ENCODE data around the gene COL12A1.

The COL12A1 gene

DNA sequence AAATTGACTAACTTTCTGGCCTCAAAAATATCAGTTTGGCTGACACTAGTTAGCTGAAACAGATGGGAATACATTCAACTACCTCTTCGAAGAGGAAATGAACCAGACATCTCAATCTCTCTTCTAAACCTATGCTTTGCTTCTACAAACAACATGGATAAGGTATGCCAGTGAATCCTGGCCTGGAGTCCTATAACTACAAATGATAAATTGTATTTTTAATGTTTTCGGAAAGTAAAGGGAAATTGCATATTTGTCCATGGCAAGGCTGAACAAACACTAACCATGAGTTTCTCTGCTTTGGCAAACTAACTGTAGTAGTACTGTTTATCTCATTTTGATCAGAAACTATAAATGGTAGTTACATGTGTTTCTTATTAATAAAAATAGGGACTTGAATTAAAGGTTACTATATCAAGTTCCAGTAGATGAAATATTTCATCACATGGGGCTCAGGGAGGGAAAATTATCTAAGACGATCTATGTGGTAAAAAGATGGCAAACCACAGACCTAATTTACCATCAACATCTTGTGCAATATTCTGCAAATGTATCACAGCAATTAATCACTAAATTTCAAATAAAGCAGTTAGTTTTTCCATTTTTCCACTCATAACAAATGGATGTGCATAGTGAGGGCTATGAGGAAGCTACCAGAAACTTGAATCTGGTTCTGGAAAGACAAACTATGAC lies 76.8 kb downstream of the COL12A1 start:
- Histone ChIP-seq H3K4me3 (ENCODE audit: low read depth in 1 of 5, low read length in 5 of 5) (no peak overlapping the region), H3K9ac (ENCODE audit: low read length in 5 of 5) (no peak overlapping the region), H3K36me3 (ENCODE audit: control insufficient read depth in 5 of 5, insufficient read depth in 5 of 5, low read length in 5 of 5) (peaks cover 18 to 66% (median 28%) of the 10 kb centered on the region in 5 donors), H3K27ac (ENCODE audit: low read depth, low read length) (peak overlapping the region; percentile 2), H3K4me1 (ENCODE audit: control insufficient read depth in 5 of 5, insufficient read depth in 5 of 5, low read length in 5 of 5) (peaks cover 0 to 2% (median 0%) of the 10 kb centered on the region in 5 donors), H3K27me3 (ENCODE audit: control insufficient read depth in 5 of 5, insufficient read depth in 4 of 5, low read length in 5 of 5) (no peaks in the 10 kb centered on the region), H3K9me3 (ENCODE audit: control insufficient read depth in 5 of 5, low read length in 5 of 5) (no peaks in the 10 kb centered on the region)

DNA sequence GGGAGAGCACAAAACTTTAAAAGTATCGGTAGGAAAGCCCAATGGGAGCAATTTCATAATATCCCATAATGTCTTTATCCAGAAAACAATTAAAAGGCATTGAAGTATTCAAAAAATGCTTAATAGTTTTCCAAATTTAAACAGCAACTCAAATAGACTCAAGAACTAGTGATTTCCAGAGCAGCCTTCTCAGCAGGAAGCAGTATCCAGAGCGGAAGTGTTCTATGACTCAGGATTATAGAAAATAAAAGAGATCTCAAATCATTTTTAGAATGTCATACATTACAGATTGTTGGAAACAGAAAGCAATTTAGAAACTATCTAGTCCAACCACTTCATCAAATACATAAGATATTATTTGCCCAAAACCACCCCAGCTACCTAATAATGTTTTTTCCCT lies 79.3 kb downstream of the COL12A1 start:
- Histone ChIP-seq H3K36me3 (ENCODE audit: control insufficient read depth in 5 of 5, insufficient read depth in 5 of 5, low read length in 5 of 5) (peaks cover 17 to 59% (median 28%) of the 10 kb centered on the region in 5 donors), H3K27me3 (ENCODE audit: control insufficient read depth in 5 of 5, insufficient read depth in 4 of 5, low read length in 5 of 5) (no peaks in the 10 kb centered on the region), H3K4me1 (ENCODE audit: control insufficient read depth in 5 of 5, insufficient read depth in 5 of 5, low read length in 5 of 5) (peaks cover 0 to 2% (median 0%) of the 10 kb centered on the region in 5 donors), H3K9ac (ENCODE audit: low read length in 5 of 5) (no peak overlapping the region), H3K4me3 (ENCODE audit: low read depth in 1 of 5, low read length in 5 of 5) (no peak overlapping the region), H3K9me3 (ENCODE audit: control insufficient read depth in 5 of 5, low read length in 5 of 5) (no peaks in the 10 kb centered on the region), H3K27ac (ENCODE audit: low read depth, low read length) (no peak overlapping the region)

DNA sequence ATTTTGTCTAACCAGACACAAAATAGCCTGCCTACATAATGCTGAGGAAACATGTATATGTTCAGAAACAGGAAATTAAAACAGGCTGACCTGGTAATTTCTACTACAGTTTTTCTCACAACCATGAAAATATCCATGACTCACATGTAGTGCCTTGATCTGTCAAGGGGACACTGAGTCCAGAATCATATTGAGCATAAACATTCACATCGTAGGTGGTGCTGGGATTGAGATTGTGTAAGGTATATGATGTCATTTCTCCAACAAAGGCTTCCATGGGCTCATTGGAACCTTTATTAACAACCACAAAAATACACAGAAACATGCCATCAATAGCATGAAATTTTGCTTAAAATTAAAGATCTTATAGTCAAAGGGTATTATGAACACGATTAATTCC lies 80.9 kb downstream of the COL12A1 start:
- no peak overlapping the region for H3K9ac ChIP-seq (ENCODE audit: low read length in 5 of 5)
- no peaks in the 10 kb centered on the region for H3K27me3 ChIP-seq (ENCODE audit: control insufficient read depth in 5 of 5, insufficient read depth in 4 of 5, low read length in 5 of 5)
- H3K4me3 ChIP-seq (ENCODE audit: low read depth in 1 of 5, low read length in 5 of 5) = no peak overlapping the region
- H3K27ac ChIP-seq (ENCODE audit: low read depth, low read length) = no peak overlapping the region
- H3K9me3 ChIP-seq (ENCODE audit: control insufficient read depth in 5 of 5, low read length in 5 of 5) = no peaks in the 10 kb centered on the region
- H3K36me3 ChIP-seq (ENCODE audit: control insufficient read depth in 5 of 5, insufficient read depth in 5 of 5, low read length in 5 of 5) = peaks cover 12 to 59% (median 25%) of the 10 kb centered on the region in 5 donors
- H3K4me1 ChIP-seq (ENCODE audit: control insufficient read depth in 5 of 5, insufficient read depth in 5 of 5, low read length in 5 of 5) = no peaks in the 10 kb centered on the region

DNA sequence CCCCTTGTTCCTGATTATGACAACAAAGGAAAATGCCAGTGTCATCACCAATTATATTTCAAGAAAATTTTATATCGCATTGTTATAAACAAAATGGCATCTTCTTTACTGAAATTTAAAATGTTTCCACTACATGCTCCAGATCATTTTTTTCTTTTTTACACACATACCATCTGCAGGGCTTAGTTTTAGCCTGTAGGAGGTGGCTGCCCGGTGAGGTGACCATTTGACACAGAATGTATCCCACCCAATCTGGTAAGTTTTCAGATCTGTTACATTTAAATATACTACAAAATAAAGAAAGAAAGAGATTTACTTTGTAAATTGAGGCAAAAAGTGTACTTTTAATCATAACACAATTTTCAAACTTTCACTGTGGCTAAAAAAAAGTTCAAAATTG lies 81.8 kb downstream of the COL12A1 start:
- H3K4me1 ChIP-seq (ENCODE audit: control insufficient read depth in 5 of 5, insufficient read depth in 5 of 5, low read length in 5 of 5) = no peaks in the 10 kb centered on the region
- no peaks in the 10 kb centered on the region for H3K27me3 ChIP-seq (ENCODE audit: control insufficient read depth in 5 of 5, insufficient read depth in 4 of 5, low read length in 5 of 5)
- H3K4me3 ChIP-seq (ENCODE audit: low read depth in 1 of 5, low read length in 5 of 5) = no peak overlapping the region
- H3K36me3 ChIP-seq (ENCODE audit: control insufficient read depth in 5 of 5, insufficient read depth in 5 of 5, low read length in 5 of 5) = peaks cover 12 to 60% (median 31%) of the 10 kb centered on the region in 5 donors
- H3K9ac ChIP-seq (ENCODE audit: low read length in 5 of 5) = no peak overlapping the region
- no peak overlapping the region for H3K27ac ChIP-seq (ENCODE audit: low read depth, low read length)
- no peaks in the 10 kb centered on the region for H3K9me3 ChIP-seq (ENCODE audit: control insufficient read depth in 5 of 5, low read length in 5 of 5)

DNA sequence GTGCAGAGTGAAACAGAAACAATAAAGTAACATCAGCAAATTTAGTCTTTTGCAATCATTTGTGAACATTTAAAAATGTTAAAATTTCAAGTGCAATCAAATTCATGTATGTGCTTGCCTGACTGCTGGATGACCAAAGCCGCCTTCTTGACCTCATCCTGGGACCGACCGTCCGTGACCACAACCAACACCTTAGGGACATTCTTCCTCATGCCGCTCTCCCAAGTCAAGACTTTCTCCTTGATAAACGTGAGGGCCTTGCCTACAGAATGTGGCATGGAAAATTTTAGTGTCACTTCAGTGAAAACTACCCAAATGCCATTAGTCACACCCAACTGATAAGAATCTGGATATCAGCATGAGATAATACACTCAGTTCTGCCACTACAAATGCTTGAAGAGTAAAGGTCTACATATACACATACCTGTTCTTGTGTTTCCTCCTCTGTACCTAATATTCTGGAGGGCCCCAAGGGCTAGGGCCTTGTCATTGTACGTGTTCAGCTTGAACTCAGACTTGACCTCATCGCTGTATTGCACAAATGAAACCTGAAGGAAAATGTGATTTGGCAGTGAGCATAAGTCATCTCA lies 86.8 kb downstream of the COL12A1 start:
- Histone ChIP-seq H3K27me3 (ENCODE audit: control insufficient read depth in 5 of 5, insufficient read depth in 4 of 5, low read length in 5 of 5) (no peaks in the 10 kb centered on the region), H3K9me3 (ENCODE audit: control insufficient read depth in 5 of 5, low read length in 5 of 5) (no peaks in the 10 kb centered on the region), H3K4me3 (ENCODE audit: low read depth in 1 of 5, low read length in 5 of 5) (no peak overlapping the region), H3K36me3 (ENCODE audit: control insufficient read depth in 5 of 5, insufficient read depth in 5 of 5, low read length in 5 of 5) (peaks cover 7 to 51% (median 27%) of the 10 kb centered on the region in 5 donors), H3K9ac (ENCODE audit: low read length in 5 of 5) (no peak overlapping the region), H3K27ac (ENCODE audit: low read depth, low read length) (no peak overlapping the region), H3K4me1 (ENCODE audit: control insufficient read depth in 5 of 5, insufficient read depth in 5 of 5, low read length in 5 of 5) (peaks cover 0 to 6% (median 0%) of the 10 kb centered on the region in 5 donors)

DNA sequence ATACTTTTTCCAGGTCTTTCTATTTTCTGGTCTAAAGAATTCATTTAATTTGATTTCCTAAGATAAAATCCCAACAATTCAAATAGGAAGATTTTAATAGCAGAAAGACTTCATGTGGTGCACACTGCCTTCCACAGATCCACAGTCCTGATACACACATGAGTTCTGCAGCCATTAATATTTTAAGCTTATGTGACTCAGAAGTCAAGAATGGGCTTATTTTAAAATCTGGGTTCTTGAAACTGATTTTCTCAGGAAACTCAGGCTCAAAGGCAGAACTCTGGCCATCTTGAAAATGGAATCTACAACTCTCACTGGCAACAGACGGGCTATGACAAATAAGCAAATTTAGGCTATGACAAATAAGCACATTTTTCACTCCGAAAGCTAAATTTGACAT lies 88.2 kb downstream of the COL12A1 start:
- Histone ChIP-seq H3K9me3 (ENCODE audit: control insufficient read depth in 5 of 5, low read length in 5 of 5) (no peaks in the 10 kb centered on the region), H3K4me3 (ENCODE audit: low read depth in 1 of 5, low read length in 5 of 5) (no peak overlapping the region), H3K27ac (ENCODE audit: low read depth, low read length) (no peak overlapping the region), H3K9ac (ENCODE audit: low read length in 5 of 5) (no peak overlapping the region), H3K27me3 (ENCODE audit: control insufficient read depth in 5 of 5, insufficient read depth in 4 of 5, low read length in 5 of 5) (no peaks in the 10 kb centered on the region), H3K36me3 (ENCODE audit: control insufficient read depth in 5 of 5, insufficient read depth in 5 of 5, low read length in 5 of 5) (peaks cover 2 to 42% (median 22%) of the 10 kb centered on the region in 5 donors), H3K4me1 (ENCODE audit: control insufficient read depth in 5 of 5, insufficient read depth in 5 of 5, low read length in 5 of 5) (peaks cover 0 to 9% (median 0%) of the 10 kb centered on the region in 5 donors)

DNA sequence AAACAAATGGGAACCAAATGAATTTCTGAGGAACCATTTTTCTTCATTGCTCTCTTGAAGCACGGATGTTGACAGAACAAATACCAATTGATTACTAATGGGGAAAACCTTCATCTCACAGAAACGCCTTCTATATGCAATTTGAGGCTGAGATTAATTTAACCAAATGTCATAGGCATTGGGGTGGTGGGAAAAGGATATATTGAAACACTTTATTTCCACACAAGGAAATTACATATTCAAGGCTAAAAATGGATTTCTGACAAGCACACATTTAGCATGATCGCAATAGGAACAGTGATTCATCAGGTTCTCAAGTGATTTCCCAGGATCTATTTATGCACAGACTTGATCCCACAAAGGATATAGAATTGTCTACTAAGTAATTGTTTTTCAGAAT lies 88.9 kb downstream of the COL12A1 start:
- Histone ChIP-seq H3K4me1 (ENCODE audit: control insufficient read depth in 5 of 5, insufficient read depth in 5 of 5, low read length in 5 of 5) (peaks cover 0 to 9% (median 0%) of the 10 kb centered on the region in 5 donors), H3K27ac (ENCODE audit: low read depth, low read length) (no peak overlapping the region), H3K9me3 (ENCODE audit: control insufficient read depth in 5 of 5, low read length in 5 of 5) (no peaks in the 10 kb centered on the region), H3K36me3 (ENCODE audit: control insufficient read depth in 5 of 5, insufficient read depth in 5 of 5, low read length in 5 of 5) (peaks cover 2 to 43% (median 21%) of the 10 kb centered on the region in 5 donors), H3K27me3 (ENCODE audit: control insufficient read depth in 5 of 5, insufficient read depth in 4 of 5, low read length in 5 of 5) (no peaks in the 10 kb centered on the region), H3K4me3 (ENCODE audit: low read depth in 1 of 5, low read length in 5 of 5) (no peak overlapping the region), H3K9ac (ENCODE audit: low read length in 5 of 5) (no peak overlapping the region)

DNA sequence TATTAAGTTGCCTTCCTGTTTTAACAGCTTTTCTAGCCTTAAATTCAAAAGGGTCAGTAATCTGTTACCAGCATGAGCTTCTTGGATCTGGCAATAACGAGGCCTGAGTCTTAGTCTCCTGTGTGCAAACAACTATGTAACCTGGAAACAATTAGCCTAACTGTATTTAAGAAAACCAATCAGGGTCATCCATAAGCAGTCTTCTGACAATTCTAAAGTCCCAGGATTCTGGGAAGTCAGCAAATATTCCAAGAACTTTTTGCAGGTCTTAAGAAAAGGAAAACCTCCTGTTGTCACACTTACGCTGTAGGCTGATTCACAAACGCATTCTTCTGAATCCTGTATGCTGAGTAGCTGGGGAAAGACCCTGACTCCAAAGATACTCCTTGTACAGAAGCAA lies 90.4 kb downstream of the COL12A1 start:
- Histone ChIP-seq H3K4me1 (ENCODE audit: control insufficient read depth in 5 of 5, insufficient read depth in 5 of 5, low read length in 5 of 5) (peaks cover 0 to 9% (median 0%) of the 10 kb centered on the region in 5 donors), H3K36me3 (ENCODE audit: control insufficient read depth in 5 of 5, insufficient read depth in 5 of 5, low read length in 5 of 5) (peaks cover 2 to 47% (median 21%) of the 10 kb centered on the region in 5 donors), H3K27me3 (ENCODE audit: control insufficient read depth in 5 of 5, insufficient read depth in 4 of 5, low read length in 5 of 5) (no peaks in the 10 kb centered on the region), H3K9ac (ENCODE audit: low read length in 5 of 5) (no peak overlapping the region), H3K9me3 (ENCODE audit: control insufficient read depth in 5 of 5, low read length in 5 of 5) (no peaks in the 10 kb centered on the region), H3K4me3 (ENCODE audit: low read depth in 1 of 5, low read length in 5 of 5) (no peak overlapping the region), H3K27ac (ENCODE audit: low read depth, low read length) (no peak overlapping the region)

DNA sequence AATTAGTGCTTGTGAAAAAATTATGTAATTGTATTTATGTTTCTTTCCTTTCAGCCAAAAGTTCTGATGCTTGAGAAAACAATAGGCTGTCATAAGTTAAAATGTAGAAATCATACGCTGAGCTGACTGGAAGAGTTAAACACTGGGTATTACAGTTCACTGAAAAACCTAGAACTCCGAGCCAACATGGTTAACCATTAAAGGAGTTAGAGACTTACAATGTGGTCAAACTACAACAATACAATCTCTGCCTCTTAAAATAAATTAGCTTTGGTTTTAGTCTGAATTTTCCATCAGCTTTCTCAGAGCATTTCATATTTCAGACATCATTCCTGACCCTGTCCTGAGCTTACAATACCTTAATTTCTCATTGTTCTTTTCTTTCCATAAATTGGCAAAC lies 91.0 kb downstream of the COL12A1 start:
- Histone ChIP-seq H3K9me3 (ENCODE audit: control insufficient read depth in 5 of 5, low read length in 5 of 5) (no peaks in the 10 kb centered on the region), H3K27ac (ENCODE audit: low read depth, low read length) (no peak overlapping the region), H3K9ac (ENCODE audit: low read length in 5 of 5) (no peak overlapping the region), H3K27me3 (ENCODE audit: control insufficient read depth in 5 of 5, insufficient read depth in 4 of 5, low read length in 5 of 5) (no peaks in the 10 kb centered on the region), H3K4me1 (ENCODE audit: control insufficient read depth in 5 of 5, insufficient read depth in 5 of 5, low read length in 5 of 5) (peaks cover 0 to 9% (median 0%) of the 10 kb centered on the region in 5 donors), H3K36me3 (ENCODE audit: control insufficient read depth in 5 of 5, insufficient read depth in 5 of 5, low read length in 5 of 5) (peaks cover 2 to 42% (median 21%) of the 10 kb centered on the region in 5 donors), H3K4me3 (ENCODE audit: low read depth in 1 of 5, low read length in 5 of 5) (no peak overlapping the region)

DNA sequence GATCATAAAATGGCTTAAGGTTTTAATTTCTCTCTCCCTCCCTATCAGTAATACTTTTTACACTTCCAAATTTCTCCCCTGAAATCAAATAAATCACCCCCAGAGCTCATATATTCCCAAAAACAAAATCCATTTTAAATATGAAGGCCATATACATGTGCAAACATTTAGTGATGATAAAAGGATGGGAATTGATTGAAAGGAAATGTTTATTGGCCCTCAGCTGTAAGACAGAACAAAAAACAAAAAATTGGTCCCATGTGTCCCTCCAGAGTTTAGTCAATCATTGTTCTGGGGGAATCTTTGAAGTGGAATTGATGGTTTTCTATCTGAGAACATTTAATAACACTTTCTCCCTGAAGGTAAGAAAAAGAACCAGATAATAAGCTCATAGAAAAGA lies 91.7 kb downstream of the COL12A1 start:
- Histone ChIP-seq H3K9ac (ENCODE audit: low read length in 5 of 5) (no peak overlapping the region), H3K9me3 (ENCODE audit: control insufficient read depth in 5 of 5, low read length in 5 of 5) (no peaks in the 10 kb centered on the region), H3K27me3 (ENCODE audit: control insufficient read depth in 5 of 5, insufficient read depth in 4 of 5, low read length in 5 of 5) (no peaks in the 10 kb centered on the region), H3K36me3 (ENCODE audit: control insufficient read depth in 5 of 5, insufficient read depth in 5 of 5, low read length in 5 of 5) (peaks cover 0 to 36% (median 20%) of the 10 kb centered on the region in 5 donors), H3K4me3 (ENCODE audit: low read depth in 1 of 5, low read length in 5 of 5) (no peak overlapping the region), H3K4me1 (ENCODE audit: control insufficient read depth in 5 of 5, insufficient read depth in 5 of 5, low read length in 5 of 5) (peaks cover 0 to 11% (median 2%) of the 10 kb centered on the region in 5 donors), H3K27ac (ENCODE audit: low read depth, low read length) (no peak overlapping the region)
